NCI-H446 (cell line): ENCODE results near the gene GCNT1.
A peak's percentile ranks its signal among the peaks of the same experiment; 100 is the strongest.
"Not testable (repeated sequence)": the region's sequence is repeated elsewhere in the genome, so short reads cannot be mapped to it uniquely, and the experiment has no call there.

Experiments
- DNase-seq, 2 experiments: peaks; one replicate each; lab custom pipeline; 2025; lab: John Stamatoyannopoulos, UW

Gene GCNT1

GRCh38 chr9:76443887-76444286 is 15.1 kb upstream of the GCNT1 start:
- DNase-seq: no peak

GRCh38 chr9:76444322-76444929 is 14.6 kb upstream of the GCNT1 start:
- no peak for DNase-seq

- DNase-seq: no peak
Measured at GRCh38 chr9:76445976-76446375, 13.0 kb upstream of the GCNT1 start.

GRCh38 chr9:76448501-76448900 is 10.5 kb upstream of the GCNT1 start:
- no peak for DNase-seq

- no peak for DNase-seq
Measured at GRCh38 chr9:76451234-76451633, 7.7 kb upstream of the GCNT1 start.

GRCh38 chr9:76452839-76453238 is 6.1 kb upstream of the GCNT1 start:
- no peak for DNase-seq

- DNase-seq: no peak
Measured at GRCh38 chr9:76453785-76454184, 5.2 kb upstream of the GCNT1 start.

GRCh38 chr9:76454311-76454710 is 4.7 kb upstream of the GCNT1 start:
- DNase-seq: no peak

- no peak for DNase-seq
Measured at GRCh38 chr9:76456202-76456926, 2.6 kb upstream of the GCNT1 start.

- DNase-seq: peak in 1 of 2 experiments; percentile 1
Measured at GRCh38 chr9:76459694-76460635, 983 bp downstream of the GCNT1 start.

- DNase-seq: no peak
Measured at GRCh38 chr9:76462126-76462525, 3.1 kb downstream of the GCNT1 start.

- DNase-seq: no peak
Measured at GRCh38 chr9:76463211-76463610, 4.2 kb downstream of the GCNT1 start.

GRCh38 chr9:76464706-76465105 is 5.7 kb downstream of the GCNT1 start:
- DNase-seq: no peak

GRCh38 chr9:76465442-76466298 is 6.7 kb downstream of the GCNT1 start:
- no peak for DNase-seq

GRCh38 chr9:76466299-76466605 is 7.3 kb downstream of the GCNT1 start:
- no peak for DNase-seq

- DNase-seq: no peak
Measured at GRCh38 chr9:76474419-76474818, 15.4 kb downstream of the GCNT1 start.

GRCh38 chr9:76475686-76476085 is 16.7 kb downstream of the GCNT1 start:
- no peak for DNase-seq

GRCh38 chr9:76477818-76478217 is 18.8 kb downstream of the GCNT1 start:
- DNase-seq: not testable (repeated sequence)

- no peak for DNase-seq
Measured at GRCh38 chr9:76478226-76478625, 19.2 kb downstream of the GCNT1 start.

GRCh38 chr9:76479337-76479736 is 20.4 kb downstream of the GCNT1 start:
- not testable (repeated sequence) for DNase-seq

- DNase-seq: no peak
Measured at GRCh38 chr9:76486151-76486550, 27.2 kb downstream of the GCNT1 start.
